ENCODE measurements around the gene KRTAP10-12. TPM values are rescaled to one million over a fixed set of nuclear protein-coding genes. Genes with fewer than 3 reads are reported as not detected.

KRTAP10-12 gene
- total RNA-seq, 3 donors from 2014 or later (not counting 1 experiment from before 2014, with no cell fraction given): not detected

DNA sequence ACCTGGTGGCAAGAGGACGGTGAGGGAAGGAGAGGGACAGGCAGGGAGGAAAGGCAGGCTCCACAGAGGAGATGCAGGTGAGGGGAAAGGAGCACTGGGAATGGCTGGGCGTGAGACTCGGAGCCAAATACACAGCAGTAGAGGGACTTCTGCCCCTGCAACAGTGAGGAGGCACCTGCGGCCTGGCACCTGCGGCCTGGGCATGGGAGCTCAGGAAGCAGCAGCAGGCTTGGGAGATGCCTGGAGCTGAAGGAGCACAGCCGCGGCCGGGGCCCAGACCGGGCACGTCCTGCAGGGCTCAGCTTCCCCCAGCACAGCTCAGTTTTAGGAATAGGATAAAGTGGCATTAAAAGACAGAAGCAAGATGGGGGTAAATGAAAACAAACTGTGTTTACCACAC is 35.3 kb downstream of the KRTAP10-12 start:
- Histone ChIP-seq H3K4me1 (ENCODE audit: control insufficient read depth, insufficient read depth, low read length) (no peaks in the 10 kb centered on the region), H3K36me3 (ENCODE audit: control insufficient read depth, insufficient read depth, low read length) (no peaks in the 10 kb centered on the region), H3K4me3 (ENCODE audit: low read length) (no peak overlapping the region), H3K9me3 (ENCODE audit: control insufficient read depth, insufficient read depth, low read length) (no peaks in the 10 kb centered on the region), H3K27ac (ENCODE audit: low read length) (no peak overlapping the region), H3K27me3 (ENCODE audit: control insufficient read depth, insufficient read depth, low read length) (no peaks in the 10 kb centered on the region)
- Mint-ChIP-seq H3K27ac (no peak overlapping the region), H3K9me3 (no peaks in the 10 kb centered on the region), H3K4me1 (peaks cover 0 to 11% of the 10 kb centered on the region in 2 donors), H3K4me3 (no peak overlapping the region), H3K27me3 (ENCODE audit: low read depth in 2 of 2) (peaks cover 15% of the 10 kb centered on the region in 2 donors), H3K36me3 (no peaks in the 10 kb centered on the region)
- ATAC-seq (no peak), DNase-seq (no peak)
- intact Hi-C loops (cut with micrococcal nuclease): no loop called here
- 94% methylated on average over 10 of the region's 10 CpGs for WGBS (ENCODE audit: insufficient coverage)
- TF ChIP-seq, protein P1, sequence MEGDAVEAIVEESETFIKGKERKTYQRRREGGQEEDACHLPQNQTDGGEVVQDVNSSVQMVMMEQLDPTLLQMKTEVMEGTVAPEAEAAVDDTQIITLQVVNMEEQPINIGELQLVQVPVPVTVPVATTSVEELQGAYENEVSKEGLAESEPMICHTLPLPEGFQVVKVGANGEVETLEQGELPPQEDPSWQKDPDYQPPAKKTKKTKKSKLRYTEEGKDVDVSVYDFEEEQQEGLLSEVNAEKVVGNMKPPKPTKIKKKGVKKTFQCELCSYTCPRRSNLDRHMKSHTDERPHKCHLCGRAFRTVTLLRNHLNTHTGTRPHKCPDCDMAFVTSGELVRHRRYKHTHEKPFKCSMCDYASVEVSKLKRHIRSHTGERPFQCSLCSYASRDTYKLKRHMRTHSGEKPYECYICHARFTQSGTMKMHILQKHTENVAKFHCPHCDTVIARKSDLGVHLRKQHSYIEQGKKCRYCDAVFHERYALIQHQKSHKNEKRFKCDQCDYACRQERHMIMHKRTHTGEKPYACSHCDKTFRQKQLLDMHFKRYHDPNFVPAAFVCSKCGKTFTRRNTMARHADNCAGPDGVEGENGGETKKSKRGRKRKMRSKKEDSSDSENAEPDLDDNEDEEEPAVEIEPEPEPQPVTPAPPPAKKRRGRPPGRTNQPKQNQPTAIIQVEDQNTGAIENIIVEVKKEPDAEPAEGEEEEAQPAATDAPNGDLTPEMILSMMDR (IDR thresholded peaks at IDR 0.05): no peak

DNA sequence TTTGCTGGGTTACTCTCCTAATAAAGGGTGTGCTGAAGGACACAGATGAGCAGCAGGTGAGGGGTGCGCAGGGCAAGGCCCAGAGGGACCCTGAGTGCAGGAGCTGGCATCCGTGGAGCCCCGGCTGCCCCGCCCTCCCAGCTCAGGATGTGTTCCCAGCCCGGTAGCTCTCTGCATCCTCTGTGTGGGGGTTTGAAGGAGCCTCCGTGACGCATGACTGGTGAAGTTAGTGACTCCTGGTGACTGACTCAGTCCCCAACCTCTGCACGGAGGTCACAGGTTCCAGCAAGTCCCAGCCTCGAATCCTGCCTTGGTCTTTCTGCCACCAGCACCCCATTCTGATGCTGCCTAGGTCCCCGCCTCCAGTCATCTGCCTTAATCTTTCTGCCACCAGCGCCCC is 36.0 kb downstream of the KRTAP10-12 start:
- Mint-ChIP-seq H3K27me3 (ENCODE audit: low read depth in 2 of 2) (peaks cover 9 to 14% of the 10 kb centered on the region in 2 donors), H3K9me3 (no peaks in the 10 kb centered on the region), H3K27ac (no peak overlapping the region), H3K4me3 (no peak overlapping the region), H3K36me3 (no peaks in the 10 kb centered on the region), H3K4me1 (peaks cover 0 to 8% of the 10 kb centered on the region in 2 donors)
- ATAC-seq: no peak
- no peak for DNase-seq
- no peak overlapping the region for H3K4me3 ChIP-seq (ENCODE audit: low read length)
- TF ChIP-seq, protein P1 (IDR thresholded peaks at IDR 0.05): no peak
- H3K27ac ChIP-seq (ENCODE audit: low read length): no peak overlapping the region
- no peaks in the 10 kb centered on the region for H3K4me1 ChIP-seq (ENCODE audit: control insufficient read depth, insufficient read depth, low read length)
- WGBS (ENCODE audit: insufficient coverage): 87% methylated on average over 11 of the region's 11 CpGs
- H3K27me3 ChIP-seq (ENCODE audit: control insufficient read depth, insufficient read depth, low read length): no peaks in the 10 kb centered on the region
- intact Hi-C loops (cut with micrococcal nuclease): no loop called here
- H3K36me3 ChIP-seq (ENCODE audit: control insufficient read depth, insufficient read depth, low read length): no peaks in the 10 kb centered on the region
- H3K9me3 ChIP-seq (ENCODE audit: control insufficient read depth, insufficient read depth, low read length): no peaks in the 10 kb centered on the region

- Mint-ChIP-seq H3K27me3 (ENCODE audit: low read depth in 2 of 2) (peaks cover 7 to 11% of the 10 kb centered on the region in 2 donors), H3K36me3 (no peaks in the 10 kb centered on the region), H3K9me3 (no peaks in the 10 kb centered on the region), H3K4me3 (no peak overlapping the region), H3K27ac (no peak overlapping the region), H3K4me1 (peaks cover 0 to 6% of the 10 kb centered on the region in 2 donors)
- ATAC-seq (no peak), DNase-seq (no peak)
- H3K9me3 ChIP-seq (ENCODE audit: control insufficient read depth, insufficient read depth, low read length): peaks cover 9% of the 10 kb centered on the region
- H3K4me1 ChIP-seq (ENCODE audit: control insufficient read depth, insufficient read depth, low read length): no peaks in the 10 kb centered on the region
- TF ChIP-seq, protein P1 (IDR thresholded peaks at IDR 0.05): no peak
- WGBS (ENCODE audit: insufficient coverage): 89% methylated on average over 20 of the region's 21 CpGs
- H3K27ac ChIP-seq (ENCODE audit: low read length): no peak overlapping the region
- H3K27me3 ChIP-seq (ENCODE audit: control insufficient read depth, insufficient read depth, low read length): no peaks in the 10 kb centered on the region
- H3K36me3 ChIP-seq (ENCODE audit: control insufficient read depth, insufficient read depth, low read length): no peaks in the 10 kb centered on the region
- intact Hi-C loops (cut with micrococcal nuclease): no loop called here
- no peak overlapping the region for H3K4me3 ChIP-seq (ENCODE audit: low read length)
Measured at GRCh38 chr21:44734026-44734745, 37.2 kb downstream of the KRTAP10-12 start.

- Mint-ChIP-seq H3K4me1 (peaks cover 0 to 6% of the 10 kb centered on the region in 2 donors), H3K4me3 (no peak overlapping the region), H3K36me3 (no peaks in the 10 kb centered on the region), H3K27me3 (ENCODE audit: low read depth in 2 of 2) (peaks cover 7 to 11% of the 10 kb centered on the region in 2 donors), H3K27ac (no peak overlapping the region), H3K9me3 (no peaks in the 10 kb centered on the region)
- Histone ChIP-seq H3K9me3 (ENCODE audit: control insufficient read depth, insufficient read depth, low read length) (peaks cover 10% of the 10 kb centered on the region), H3K36me3 (ENCODE audit: control insufficient read depth, insufficient read depth, low read length) (no peaks in the 10 kb centered on the region), H3K4me3 (ENCODE audit: low read length) (no peak overlapping the region), H3K27ac (ENCODE audit: low read length) (no peak overlapping the region), H3K27me3 (ENCODE audit: control insufficient read depth, insufficient read depth, low read length) (no peaks in the 10 kb centered on the region), H3K4me1 (ENCODE audit: control insufficient read depth, insufficient read depth, low read length) (no peaks in the 10 kb centered on the region)
- DNase-seq: no peak
- 92% methylated on average over 17 of the region's 17 CpGs for WGBS (ENCODE audit: insufficient coverage)
- intact Hi-C loops (cut with micrococcal nuclease): no loop called here
- no peak for ATAC-seq
- TF ChIP-seq, protein P1 (IDR thresholded peaks at IDR 0.05): no peak
Measured at GRCh38 chr21:44734841-44735240, 37.9 kb downstream of the KRTAP10-12 start.
